H54 (cell line): ENCODE results near the gene GHRH.

Experiments used
- DNase-seq: peaks from one replicate; pipeline ENCODE4 v3.0.0; 2011; ENCODE audit warnings: low spot score, mixed read lengths; ENCODE audit not compliant: insufficient read length
- FAIRE-seq: peaks from 3 replicates; lab custom pipeline; 2011; peaks lifted over from hg19 to GRCh38; lab: Jason Lieb, UNC
- POLR2A ChIP-seq: IDR thresholded peaks from 2 replicates; pipeline ENCODE4 v1.6.1; 2011; ENCODE audit warnings: low read depth, mild to moderate bottlenecking, low read length

GHRH gene

GRCh38 chr20:37262505-37262904, 891 bp upstream of the GHRH start:
- FAIRE-seq (no peak), DNase-seq (no peak)
- TF ChIP-seq POLR2A, result no peak

GRCh38 chr20:37260923-37261322, 691 bp downstream of the GHRH start:
- FAIRE-seq, result no peak
- TF ChIP-seq POLR2A, result no peak

GRCh38 chr20:37259865-37260264, 1.7 kb downstream of the GHRH start:
- FAIRE-seq (no peak), DNase-seq (no peak)
- no peak for TF ChIP-seq POLR2A

More at GRCh38 chr20:37260923-37261322, 691 bp downstream of the GHRH start:
- no peak for DNase-seq

- no peak for TF ChIP-seq POLR2A
- FAIRE-seq (no peak), DNase-seq (no peak)
These were observed 2.6 kb downstream of the GHRH start for GRCh38 chr20:37259031-37259430.

- no peak for TF ChIP-seq POLR2A
- no peak for FAIRE-seq
These were observed 3.6 kb downstream of the GHRH start for GRCh38 chr20:37257988-37258387.

DNA sequence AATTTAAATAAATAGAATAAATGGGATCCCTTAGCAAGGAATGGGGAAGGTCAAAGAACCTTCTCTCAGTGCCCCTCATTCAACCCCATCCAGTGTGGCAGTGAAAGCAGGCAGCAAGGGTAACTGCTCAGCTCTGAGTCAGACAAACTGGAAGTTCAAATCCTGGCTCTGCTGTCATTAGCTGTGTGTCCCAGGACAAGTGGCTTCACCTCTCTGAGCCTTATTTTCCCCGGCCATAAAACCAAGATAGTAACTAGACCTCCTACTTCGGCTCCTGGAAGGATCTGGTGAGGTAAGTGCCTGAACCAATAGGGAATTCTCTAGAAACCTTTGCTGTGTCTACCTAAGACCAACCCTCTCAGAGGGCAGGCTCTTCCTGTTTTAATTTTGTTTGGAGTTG, 4.1 kb downstream of the GHRH start:
- DNase-seq (no peak), FAIRE-seq (no peak)
- no peak for TF ChIP-seq POLR2A

More at GRCh38 chr20:37257988-37258387, 3.6 kb downstream of the GHRH start:
- DNase-seq, result no peak

GRCh38 chr20:37256286-37256685, 5.3 kb downstream of the GHRH start:
- DNase-seq (no peak), FAIRE-seq (no peak)
- TF ChIP-seq POLR2A, result no peak

DNA sequence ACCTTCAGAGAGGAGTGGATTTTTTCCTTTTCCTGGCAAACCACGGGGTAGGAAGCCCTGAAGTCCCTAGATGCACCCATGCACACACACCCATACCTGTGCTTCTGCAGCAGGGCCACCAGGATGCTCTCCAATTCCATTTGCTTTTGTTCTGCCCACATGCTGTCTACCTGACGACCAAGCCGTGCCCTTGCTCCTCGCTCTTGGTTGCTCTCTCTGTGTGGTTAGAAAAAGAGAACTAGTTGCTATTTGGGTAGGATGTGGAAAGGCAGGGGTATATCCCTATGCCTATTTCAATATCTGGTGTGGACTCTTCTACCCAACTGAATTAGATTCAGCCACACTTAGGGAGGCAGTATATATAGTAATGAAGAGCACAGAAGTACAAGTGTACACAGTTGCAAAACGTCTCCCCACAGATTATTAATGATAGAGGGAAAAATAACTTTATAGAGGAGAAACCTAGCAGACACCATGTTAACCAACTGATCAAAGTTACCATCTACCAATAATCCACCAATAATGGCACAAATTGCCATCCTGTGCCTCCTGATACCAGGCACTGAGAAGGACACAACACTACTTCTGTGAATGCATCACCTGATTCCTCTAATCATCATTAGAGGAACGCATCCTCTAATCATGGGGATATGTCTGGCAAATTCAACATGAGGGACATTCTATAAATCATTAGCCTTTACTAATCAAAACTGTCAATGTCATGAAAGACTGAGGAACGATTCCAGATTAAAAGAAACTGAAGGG, 7.3 kb downstream of the GHRH start:
- no peak for TF ChIP-seq POLR2A
- FAIRE-seq, result no peak
- no peak for DNase-seq

DNA sequence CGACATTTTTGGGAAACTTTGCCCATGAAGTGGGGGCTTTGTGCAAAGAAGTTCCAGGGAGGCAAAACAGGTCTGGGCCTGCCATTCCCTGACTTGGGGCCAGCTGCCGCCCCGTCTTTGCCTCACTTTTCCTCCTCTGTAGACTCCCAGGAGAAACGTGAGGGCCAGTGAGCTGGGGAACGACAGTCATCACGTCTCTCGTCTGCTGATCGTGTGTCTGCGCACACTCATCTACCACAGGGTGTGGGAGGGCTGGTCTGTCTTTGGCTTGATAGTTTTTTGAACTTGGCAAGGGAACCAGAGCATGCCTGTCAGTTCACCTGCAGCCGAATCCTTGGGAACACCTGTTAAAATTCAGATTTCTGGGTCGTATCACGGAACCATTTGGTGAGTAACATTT, 8.5 kb downstream of the GHRH start:
- no peak for TF ChIP-seq POLR2A
- FAIRE-seq, result no peak
- DNase-seq, result no peak

DNA sequence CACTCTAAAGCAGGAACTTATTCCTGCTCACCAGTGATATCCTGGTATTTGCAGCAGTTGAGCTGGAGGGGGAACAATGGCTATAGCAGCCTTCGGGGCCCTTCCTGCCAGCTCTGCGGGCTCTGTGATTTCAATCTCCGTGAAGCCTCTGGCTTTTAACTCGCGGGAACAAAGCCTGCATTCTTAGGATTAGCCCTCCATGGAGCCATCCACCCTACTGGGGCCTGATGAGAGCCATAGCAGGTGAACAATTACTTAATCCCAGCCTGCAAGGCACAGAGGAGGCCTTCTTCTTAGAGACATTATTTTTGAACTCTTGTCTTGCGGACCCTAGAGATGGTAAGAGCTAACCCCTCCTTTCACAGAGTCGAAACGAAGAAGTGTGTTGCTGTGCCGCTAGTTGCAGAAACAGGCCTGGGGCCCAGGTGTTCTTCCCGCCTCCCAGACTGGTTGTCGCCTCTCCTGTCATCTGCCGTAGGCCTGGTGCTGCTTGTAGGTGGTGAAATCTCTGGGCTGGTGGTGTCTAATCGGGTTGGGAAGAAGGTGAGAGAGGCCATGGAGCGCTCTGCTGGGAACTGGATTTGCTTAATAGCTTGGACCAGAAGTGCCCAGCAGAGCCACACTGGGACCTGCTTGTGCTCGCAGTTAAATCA, 9.7 kb downstream of the GHRH start:
- no peak for TF ChIP-seq POLR2A
- FAIRE-seq (no peak), DNase-seq (no peak)

GRCh38 chr20:37249304-37249703, 12.3 kb downstream of the GHRH start:
- no peak for TF ChIP-seq POLR2A
- no peak for FAIRE-seq
- DNase-seq, result no peak

DNA sequence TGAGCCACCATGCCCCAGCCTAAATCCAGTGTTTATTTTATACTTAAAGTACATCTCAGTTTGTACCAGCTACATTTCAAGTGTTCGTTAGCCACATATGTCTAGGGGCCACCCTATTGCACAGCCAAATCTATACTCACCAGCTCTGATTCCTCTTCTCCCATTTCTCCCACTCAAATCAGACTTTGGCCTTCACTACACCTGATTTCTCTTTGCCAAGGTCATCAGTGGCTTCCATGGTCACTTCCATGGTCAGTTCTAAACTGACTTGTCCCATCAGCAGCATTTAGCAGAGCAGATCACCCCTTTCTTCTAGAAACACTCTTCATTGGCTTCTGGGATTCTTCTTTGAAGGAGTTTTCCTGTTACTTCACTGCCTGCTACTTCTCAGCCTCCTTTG, 14.1 kb downstream of the GHRH start:
- DNase-seq (no peak), FAIRE-seq (no peak)
- no peak for TF ChIP-seq POLR2A

GRCh38 chr20:37246736-37247135, 14.9 kb downstream of the GHRH start:
- no peak for FAIRE-seq
- no peak for DNase-seq
- no peak for TF ChIP-seq POLR2A

DNA sequence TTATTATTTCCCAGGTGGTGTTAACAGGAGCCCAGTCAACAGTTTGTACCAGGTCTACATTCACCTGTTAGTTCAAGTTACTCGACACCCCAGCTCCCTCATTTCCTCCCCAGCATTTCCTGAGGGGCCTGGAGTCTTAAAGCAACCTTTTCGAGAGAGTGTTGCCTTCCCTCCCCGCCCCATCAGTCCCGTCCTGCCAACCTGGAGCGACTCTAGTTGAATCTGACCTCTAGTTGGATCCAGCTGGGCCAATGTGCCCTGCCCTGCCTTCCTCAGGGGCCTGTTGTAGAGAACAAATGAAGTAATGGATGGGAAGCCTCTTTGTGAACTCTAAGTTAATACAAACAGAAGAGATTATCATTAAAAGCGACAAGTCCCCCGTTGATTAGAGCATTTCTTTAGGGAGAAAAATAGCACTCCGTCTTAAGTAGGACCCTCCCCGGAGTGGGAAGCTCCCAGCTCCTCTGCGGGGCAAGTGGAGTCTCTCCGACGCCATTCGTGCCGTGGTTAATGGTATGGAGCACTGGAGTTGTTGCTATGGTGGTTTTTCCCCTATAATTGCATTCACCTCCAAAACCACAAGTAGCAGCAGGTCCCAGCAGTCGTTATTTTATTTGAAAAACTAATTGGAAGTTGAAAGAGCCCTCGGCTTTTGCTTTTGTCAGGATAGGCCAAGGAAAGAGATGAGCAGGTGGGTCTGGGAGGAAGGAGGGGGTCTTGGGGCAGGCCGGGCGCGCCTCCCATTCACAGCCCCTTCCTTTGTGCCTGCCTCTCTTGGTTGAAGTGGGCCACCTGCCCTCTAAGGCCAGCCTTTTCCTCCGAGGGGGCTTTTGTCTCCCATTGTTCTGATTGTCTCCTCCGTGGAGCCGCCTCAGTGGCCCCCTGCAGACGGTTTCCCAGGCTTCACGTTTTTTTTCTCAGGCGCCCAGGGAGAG, 16.1 kb downstream of the GHRH start:
- DNase-seq (no peak), FAIRE-seq (no peak)
- TF ChIP-seq POLR2A, result no peak

DNA sequence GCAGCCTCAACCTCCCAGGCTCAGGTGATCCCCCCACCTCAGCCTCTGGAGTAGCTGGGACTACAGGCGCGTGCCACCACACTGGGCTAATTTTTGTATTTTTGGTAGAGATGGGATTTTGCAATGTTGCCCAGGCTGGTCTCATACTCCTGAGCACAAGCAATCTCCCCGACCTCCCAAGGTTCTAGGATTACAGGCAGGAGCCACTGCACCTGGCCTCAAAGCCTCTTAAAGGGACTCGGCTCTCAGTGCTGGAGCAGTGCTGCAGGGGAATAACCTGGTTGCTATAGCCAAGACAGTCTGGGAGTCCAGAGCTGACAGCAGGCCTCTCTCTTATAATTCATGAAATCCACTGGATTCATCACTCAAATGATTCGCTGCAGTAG, 17.0 kb downstream of the GHRH start:
- no peak for FAIRE-seq
- no peak for TF ChIP-seq POLR2A
- no peak for DNase-seq
